ENCODE results near the gene NEU4. TPM values are rescaled to one million over a fixed set of nuclear protein-coding genes. Genes with fewer than 3 reads are reported as not detected.

The NEU4 gene
- polyA plus RNA-seq, 3 donors = 0.05 to 0.74 (median 0.67) TPM

DNA sequence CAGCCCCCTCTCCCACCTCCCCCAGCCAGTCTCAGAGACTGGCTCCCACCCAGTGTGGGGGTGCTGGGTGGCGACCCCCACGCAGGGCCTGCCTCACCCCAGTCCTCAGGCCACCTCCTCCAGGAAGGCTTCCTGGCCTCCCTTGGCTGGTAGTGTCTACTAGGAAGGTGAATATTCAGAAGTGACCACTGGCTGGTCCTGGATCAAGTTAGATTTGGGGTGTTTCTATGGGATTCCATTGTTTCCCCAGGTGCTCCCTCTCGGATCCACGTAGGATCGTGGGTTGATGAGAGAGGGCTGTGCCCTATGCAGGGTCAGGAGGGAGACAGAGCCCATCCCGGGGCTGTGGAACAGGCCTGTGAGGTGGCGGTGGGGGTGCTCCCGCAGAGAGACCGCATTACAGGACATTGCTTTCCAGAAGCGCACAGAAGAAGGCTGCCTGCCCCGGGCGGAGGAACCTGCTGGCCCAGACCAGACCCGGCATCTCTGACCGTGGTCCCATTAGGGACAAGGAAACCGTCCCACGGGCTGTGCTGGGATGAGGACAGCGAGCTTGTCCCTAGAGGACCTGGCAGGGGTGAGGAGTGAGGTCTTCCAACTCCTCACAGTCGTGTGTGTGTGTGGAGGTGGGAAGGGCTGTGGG lies 46.4 kb downstream of the NEU4 start:
- WGBS, 3 donors = 77 to 83% (median 78%) methylated on average over 18 of the region's 18 CpGs
- no peak overlapping the region for H3K27ac ChIP-seq (ENCODE audit: low read depth, low read length)

DNA sequence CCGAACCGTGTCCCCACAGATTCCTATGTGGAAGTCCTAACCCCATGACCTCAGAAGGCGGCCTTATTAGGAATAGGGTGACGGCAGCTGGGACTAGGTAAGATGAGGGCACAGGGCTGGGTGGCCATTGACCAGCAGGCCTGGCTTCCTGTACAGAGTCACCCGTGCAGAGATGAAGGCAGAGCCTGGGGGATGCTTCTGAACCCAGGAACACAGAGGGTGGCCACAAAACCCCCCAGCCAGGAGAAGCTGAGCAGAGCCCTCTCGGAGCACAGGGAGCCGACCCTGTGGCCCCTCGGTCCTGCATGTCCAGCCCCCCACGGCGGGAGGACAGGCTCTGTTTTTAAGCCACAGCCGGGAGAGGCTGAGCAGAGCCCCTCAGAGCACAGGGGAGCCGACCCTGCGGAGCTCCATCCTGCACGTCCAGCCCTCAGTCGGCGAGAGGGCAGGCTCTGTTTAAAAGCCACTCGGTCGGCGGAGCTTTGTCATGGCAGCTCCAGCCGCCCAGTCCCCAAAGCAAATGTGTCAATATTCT lies 47.0 kb downstream of the NEU4 start:
- 76 to 80% (median 77%) methylated on average over 20 of the region's 20 CpGs for whole genome bisulfite sequencing, 3 donors
- H3K27ac ChIP-seq (ENCODE audit: low read depth, low read length) = no peak overlapping the region

DNA sequence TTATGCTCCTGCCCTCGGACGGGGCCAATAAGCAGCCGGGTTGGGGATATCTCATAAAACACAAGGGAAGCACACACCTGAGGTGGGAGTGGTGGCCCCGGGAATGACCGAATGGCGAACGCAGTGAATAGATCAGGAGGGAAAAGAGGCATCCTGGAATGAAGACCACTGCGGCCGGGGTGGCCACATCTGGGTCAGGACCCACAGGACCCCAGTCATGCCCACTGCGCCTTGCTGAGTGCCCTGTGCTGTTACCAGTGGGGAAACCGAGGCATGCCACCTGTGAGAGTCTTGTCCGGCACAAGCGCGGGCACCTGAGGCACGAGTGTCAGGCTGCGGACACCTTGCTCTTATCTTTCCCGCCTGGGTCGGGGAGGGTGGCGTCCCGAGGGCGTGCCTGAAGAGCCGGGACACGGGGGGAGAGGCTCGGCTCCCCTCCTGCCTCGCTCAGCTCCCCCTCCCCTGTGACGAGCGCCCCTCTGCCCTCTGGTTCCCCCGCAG lies 48.1 kb downstream of the NEU4 start:
- WGBS, 3 donors = 84 to 86% (median 86%) methylated on average over 28 of the region's 28 CpGs
- H3K27ac ChIP-seq (ENCODE audit: low read depth, low read length) = no peak overlapping the region

DNA sequence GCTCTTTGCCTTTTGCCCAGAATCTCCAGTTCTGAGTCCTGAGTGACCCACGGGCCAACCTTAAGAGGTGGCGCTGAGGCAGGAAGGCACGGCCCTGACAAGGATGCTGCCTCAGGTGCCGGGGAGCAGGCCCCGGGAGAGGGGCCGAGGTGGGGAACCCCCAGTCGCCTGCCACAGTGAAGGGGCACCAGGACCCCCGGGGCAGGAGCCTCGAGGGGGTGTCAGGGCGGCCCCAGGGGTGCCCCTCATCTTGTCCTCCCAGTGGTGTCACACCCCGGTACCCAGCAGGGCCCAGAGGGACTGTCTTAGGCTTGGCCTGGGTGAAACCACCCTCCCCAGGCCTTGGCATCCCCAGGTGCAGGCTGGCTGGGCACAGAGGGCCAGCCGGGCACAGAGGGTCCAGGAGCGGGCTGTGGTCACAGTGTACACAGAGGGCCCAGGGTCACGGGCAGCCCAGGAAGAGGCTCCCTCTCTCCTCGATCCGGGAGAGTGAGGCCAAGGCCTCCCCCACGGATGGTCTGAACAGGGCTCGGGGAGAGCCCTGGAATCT lies 48.7 kb downstream of the NEU4 start:
- H3K27ac ChIP-seq (ENCODE audit: low read depth, low read length) = no peak overlapping the region
- 84 to 87% (median 85%) methylated on average over 13 to 18 of the region's 18 CpGs for WGBS, 3 donors

DNA sequence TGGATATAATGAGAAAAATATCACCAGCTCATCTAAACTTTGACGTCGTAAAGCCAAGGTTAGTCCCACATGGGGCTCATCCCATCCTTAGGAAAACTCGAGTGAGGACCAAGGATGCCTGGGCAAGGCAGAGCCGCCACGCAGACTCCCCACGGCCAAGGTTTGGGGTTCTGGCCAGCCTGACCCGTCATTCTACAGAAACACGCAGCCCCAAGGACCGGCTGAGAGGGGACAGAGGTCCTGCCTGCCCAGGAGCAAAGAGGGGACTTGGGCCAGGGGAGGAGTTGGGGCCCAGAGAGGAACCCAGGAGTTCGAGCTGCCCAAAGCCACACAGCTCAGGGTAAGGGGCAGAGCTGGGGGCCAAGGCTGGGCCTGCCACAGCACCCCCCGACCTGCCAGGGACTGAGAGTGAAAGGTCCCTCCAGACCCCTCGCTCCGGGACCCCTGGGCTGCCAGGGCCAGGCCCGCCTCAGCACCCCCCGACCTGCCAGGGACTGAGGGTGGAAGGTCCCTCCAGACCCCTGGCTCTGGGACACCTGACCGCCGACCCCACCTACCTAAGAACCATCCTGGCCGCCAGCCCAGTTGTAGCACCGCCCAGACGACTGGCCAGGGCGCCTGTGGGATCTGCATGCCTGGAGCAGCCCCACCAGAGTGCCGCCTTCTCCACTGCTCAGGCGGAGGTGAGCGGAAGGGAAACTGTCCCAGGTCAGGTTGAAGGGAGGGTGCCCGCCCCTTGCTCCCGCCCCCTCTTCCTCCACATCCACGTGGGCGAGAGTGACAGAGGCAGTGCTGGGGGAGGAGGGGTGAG lies 49.4 kb downstream of the NEU4 start, which contains the start of gene PDCD1:
TSS of gene PDCD1 (minus strand) at position 689 of the 811 bp plus-strand sequence. CDS start at position 633, 56 bp downstream.
- 59 to 68% (median 65%) methylated on average over 24 to 28 of the region's 28 CpGs for WGBS, 3 donors
- no peak within 1 kb of the TSS for H3K27ac ChIP-seq (ENCODE audit: low read depth, low read length)

DNA sequence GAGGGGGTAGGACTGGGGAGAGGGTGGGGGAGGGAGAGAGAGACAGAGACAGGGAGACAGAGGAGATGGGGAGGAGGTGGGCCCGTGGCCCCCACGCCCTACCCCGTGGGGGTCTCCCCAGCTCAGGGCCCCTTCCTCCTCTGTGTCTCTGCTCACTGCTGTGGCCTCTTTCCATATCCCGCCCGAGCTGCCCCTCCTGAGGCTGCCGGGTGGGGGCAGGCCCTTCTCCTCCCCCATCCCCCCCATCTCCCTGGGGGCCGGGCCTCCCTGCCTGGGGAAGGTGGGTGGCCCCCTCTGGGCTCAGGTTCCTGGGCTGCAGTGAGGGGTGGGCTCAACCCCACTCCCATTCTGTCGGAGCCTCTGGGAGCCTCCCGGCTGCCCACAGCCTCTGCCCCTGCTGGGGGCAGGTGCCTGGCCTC lies 50.0 kb downstream of the NEU4 start:
- WGBS, 3 donors = 7 to 40% (median 30%) methylated on average over 2 to 9 of the region's 9 CpGs
- no peak overlapping the region for H3K27ac ChIP-seq (ENCODE audit: low read depth, low read length)

DNA sequence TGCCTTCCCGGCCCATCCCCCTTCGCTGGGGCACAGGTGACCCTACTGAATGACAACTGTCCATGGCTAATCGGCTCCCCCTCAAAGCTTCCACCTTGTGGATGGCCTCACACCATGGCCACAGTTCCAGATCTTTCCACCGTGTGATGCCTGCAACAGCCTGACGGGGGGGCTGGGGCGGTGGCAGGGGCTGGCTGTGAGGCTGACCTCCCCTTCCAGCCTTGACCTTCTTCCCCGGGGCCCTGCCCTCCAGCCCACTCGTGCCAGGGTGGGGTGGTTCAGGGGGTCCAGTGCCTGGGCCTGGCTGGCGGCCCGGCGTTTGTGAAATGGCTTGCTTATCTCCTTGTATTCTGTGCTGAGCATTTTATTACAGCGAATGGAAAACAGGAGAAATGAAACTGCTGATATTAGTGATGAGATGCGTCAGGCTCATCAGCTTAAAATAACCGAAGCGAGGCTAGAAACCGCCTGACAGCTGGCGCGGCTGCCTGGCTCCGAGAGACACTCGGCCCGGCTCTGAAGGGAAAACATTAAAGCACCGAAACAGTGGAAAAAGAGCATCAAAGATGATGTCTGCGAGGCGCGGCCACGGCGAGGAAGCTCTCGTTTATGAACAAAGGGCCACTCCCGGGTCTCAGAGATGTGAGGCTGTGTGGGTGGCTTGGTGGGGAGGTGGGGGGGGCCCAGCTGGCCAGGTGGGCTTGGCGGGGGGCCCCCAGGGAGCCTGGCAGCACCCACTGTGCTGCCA lies 50.6 kb downstream of the NEU4 start:
- no peak overlapping the region for H3K27ac ChIP-seq (ENCODE audit: low read depth, low read length)
- WGBS, 3 donors = 38 to 54% (median 42%) methylated on average over 30 of the region's 30 CpGs

DNA sequence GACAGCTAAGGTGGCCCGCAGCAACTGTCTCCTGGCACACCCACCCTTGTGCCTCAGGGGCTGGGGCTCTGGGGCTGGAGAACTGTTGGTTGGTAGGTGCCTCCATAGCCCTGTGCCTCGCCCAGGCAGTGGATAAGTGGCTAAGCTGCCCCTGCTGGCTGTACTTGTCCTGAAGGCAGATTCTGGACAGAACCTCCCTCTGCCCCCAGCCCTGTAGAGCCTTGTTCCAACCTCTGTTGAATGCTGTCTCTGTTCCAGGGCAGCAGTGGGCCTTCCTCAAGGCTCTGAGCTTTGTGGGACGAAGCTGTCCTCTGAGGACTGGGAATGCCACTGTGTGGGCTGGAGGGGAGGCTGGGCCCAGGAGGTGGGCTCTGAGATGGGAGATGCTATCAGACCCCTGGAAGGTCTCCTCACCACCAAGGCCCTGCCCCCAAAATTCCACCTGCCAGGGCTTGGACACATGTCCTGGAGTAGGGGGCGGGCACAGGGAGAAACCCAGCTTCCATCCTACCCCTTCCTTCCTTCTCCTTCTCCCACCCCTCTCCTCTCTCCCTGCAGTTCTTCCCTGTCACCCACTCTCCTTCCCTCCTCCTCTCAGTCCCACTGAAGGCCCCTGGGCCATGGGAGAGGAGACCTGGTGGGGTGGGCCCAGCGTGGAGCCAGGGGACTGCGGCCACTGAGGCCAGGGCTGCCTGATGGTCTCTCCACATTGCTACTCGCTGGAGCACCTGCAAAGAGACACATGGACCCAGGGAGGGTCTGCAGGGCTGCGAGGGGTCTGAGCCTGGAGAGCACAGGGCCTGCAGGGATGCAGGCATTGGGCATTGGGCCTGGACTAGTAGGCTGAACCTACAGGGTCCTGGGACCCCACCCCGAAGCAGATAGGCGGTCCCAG lies 51.4 kb downstream of the NEU4 start:
- 84 to 91% (median 90%) methylated on average over 9 to 10 of the region's 10 CpGs for WGBS, 3 donors
- no peak overlapping the region for H3K27ac ChIP-seq (ENCODE audit: low read depth, low read length)

DNA sequence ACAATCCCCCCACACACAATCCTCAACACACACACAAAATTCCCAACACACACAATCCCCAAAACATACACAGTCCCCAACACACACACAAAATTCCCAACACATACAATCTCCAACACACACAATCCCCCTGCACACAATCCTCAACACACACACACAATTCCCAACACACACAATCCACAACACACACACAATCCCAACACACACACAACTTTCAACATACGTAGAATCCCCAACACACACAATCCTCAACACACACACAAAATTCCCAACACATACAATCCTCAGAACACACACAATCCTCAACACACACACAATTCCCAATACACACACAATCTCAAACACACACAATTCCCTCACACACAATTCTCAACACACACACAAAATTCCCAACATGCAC lies 52.3 kb downstream of the NEU4 start:
- 79 to 100% (median 98%) methylated on average over 1 of the region's 1 CpG for WGBS, 3 donors

DNA sequence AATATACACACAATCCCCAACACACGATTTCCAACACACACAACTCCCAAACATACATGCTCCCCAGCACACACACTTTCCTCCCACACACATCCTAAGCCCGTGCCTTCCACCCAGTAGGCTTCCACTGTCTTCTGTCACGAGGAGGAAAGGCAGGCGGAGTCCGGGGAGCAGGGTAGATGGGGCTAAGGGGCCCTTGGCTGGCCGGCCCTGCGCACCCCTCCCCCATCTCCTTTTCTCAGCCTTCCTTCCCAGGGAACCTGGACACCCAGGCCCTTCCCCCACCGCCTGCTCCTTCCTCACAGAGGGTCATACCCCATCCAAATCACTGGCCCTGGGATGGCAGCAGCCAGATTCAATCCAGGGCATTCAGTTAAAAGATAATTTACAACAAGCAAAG lies 53.1 kb downstream of the NEU4 start:
- 78 to 83% (median 82%) methylated on average over 8 of the region's 8 CpGs for WGBS, 3 donors
- H3K27ac ChIP-seq (ENCODE audit: low read depth, low read length) = no peak overlapping the region

More for the DNA sequence above, 52.3 kb downstream of the NEU4 start:
- H3K27ac ChIP-seq (ENCODE audit: low read depth, low read length) = no peak overlapping the region

DNA sequence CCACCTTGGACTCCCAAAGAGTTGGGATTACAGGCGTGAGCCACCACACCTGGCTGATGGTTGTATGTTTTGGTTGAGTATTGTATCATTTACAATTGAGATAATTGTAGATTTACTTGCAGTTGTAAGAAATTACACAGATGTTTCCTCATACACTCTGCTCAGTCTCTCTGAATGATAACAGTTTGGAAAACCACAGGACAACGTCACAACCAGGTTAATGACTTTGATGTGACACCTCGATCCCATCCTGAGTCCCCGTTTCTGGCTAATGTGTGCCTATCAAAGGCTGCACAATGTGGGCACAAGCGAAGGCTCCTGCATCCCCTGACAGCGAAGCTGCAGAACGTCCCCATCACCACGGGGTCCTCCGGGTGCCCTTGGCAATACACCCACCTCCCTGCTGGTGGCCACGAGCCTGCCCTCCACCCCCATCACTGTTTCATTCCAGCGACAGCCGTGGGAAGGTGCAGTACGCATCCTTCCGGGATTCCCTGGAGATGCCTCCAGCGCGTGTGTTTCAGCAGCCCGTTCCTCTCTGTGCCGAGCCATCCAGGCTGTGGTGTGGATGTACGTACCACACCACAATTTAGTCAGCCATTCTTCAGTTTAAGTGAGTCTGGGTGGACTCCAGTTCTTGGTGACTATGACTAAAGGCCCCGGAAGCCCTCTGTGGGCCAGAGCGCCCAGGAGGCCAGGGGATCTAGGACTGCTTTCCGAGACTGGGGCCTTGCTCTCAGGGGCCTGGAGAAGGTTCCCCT lies 54.0 kb downstream of the NEU4 start:
- 74 to 80% (median 76%) methylated on average over 21 to 22 of the region's 22 CpGs for WGBS, 3 donors
- no peak overlapping the region for H3K27ac ChIP-seq (ENCODE audit: low read depth, low read length)

DNA sequence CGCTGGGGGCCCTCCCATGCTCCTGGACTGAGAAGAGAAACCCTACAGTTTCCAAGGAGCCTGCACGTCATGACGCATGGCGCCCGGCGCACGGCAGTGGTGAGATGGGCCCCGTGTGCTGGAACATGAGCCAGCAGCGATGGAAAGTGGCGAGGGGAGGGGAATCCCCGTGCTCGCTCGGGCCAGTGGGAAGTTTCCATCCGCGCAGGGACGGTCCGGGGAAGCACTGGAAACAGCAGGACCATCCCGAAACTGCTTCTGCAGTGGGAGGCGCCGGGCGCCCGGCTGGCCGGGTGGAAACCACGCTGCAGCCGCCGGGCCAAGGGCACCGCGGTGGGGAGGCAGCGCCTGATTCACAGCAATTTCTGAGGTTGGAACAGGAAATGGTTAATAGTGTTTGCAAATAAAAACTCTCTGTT lies 54.6 kb downstream of the NEU4 start:
- WGBS, 3 donors = 11 to 22% (median 13%) methylated on average over 29 of the region's 29 CpGs
- H3K27ac ChIP-seq (ENCODE audit: low read depth, low read length) = no peak overlapping the region

DNA sequence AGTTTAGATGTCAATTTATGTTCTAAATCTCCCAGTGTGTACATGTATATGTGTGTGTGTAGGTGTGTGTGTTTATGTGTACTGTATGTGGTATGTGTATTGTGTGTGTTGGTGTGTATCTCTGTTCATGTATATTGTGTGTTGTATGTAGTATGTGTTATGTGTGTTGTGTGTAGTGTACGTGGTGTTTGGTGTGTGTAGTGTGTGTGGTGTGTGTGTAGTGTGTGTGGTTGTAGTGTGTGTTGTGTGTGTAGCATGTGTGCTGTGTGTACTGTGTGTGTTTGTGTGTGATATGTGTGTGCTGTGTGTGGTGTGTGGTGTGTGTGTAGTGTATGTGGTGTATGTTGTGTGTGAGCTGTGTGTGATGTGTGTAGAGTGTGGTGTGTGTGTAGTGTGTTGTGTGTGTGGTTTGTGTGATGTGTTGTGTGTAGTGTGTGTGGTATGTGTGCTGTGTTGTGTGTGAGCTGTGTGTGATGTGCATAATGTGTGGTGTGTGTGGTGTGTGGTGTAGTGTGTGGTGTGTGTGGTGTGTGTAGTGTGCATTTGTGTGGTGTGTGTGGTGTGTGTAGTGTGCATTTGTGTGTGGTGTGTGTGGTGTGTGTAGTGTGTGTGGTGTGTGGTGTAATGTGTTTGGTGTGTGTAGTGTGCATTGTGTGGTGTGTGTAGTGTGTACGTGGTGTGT lies 55.3 kb downstream of the NEU4 start:
- WGBS, 3 donors = 72 to 95% (median 91%) methylated on average over 2 of the region's 2 CpGs
- H3K27ac ChIP-seq (ENCODE audit: low read depth, low read length) = no peak overlapping the region

DNA sequence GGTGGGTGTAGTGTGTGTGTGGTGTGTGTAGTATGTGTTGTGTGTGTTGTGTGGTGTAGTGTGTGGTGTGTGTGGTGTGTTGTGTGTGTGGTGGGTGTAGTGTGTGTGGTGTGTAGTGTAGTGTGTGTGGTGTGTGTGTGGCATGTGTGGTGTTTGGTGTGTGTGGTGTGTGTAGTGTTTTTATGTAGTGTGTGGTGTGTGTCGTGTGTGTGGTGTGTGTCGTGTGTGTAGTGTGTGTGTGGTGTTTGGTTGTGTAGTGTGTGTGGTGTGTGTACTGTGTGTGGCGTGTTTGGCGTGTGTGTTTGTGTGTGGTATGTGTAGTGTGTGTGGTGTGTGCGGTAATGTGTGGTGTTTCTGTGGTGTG lies 55.8 kb downstream of the NEU4 start:
- no peak overlapping the region for H3K27ac ChIP-seq (ENCODE audit: low read depth, low read length)
- WGBS, 3 donors = 87 to 97% (median 94%) methylated on average over 5 of the region's 5 CpGs

DNA sequence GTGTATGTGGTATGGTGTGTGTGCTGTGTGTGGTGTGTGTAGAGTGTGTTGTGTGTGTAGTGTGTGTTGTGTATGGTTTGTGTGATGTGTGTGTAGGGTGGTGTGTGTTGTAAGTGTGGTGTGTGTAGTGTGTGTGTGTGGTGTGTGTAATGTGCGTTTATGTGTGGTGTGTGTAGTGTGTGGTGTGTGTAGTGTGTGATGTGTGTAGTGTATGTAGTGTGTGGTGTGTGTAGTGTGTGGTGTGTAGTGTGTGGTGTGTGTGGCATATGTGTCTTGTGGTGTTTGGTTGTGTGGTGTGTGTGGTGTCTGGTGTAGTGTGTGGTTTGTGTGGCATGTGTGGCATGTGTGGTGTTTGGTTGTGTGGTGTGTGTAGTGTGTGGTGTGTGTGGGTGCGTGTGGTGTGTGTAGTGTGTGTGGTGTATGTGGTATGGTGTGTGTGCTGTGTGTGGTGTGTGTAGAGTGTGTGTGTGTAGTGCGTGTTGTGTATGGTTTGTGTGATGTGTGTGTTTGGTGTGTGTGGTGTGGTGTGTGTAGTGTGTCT lies 56.5 kb downstream of the NEU4 start:
- 78 to 90% (median 89%) methylated on average over 3 of the region's 3 CpGs for WGBS, 3 donors
- no peak overlapping the region for H3K27ac ChIP-seq (ENCODE audit: low read depth, low read length)

Measured in adipose tissue (tissue), 3 donors.